Left lung (tissue), 10 donors: ENCODE measurements around the gene NDRG4. TPM values are rescaled to one million over a fixed set of nuclear protein-coding genes. Genes with fewer than 3 reads are reported as not detected.

Experiments
- ATAC-seq: fragments of 200-7000 bp; cut with Tn5 transposase; one replicate; pipeline ENCODE4 v1.9.1; 2020; ENCODE audit warnings: moderate library complexity
- DNase-seq, 4 donors: peaks; one replicate each; pipeline ENCODE4 v3.0.0-alpha.2; 2013 to 2020
- H3K27ac ChIP-seq, 2 donors: fragments of 200-600 bp; sonication (generic) in 1 of 2; one replicate each; pipeline versions ENCODE4 v1.5.0 to v1.8.0; 2020 to 2021
- H3K27me3 ChIP-seq, 2 donors: fragments of 200-600 bp; sonication (generic) in 1 of 2; one replicate each; pipeline versions ENCODE4 v1.5.0 to v1.8.0; 2020 to 2021
- H3K36me3 ChIP-seq, 2 donors: fragments of 200-600 bp; sonication (generic) in 1 of 2; one replicate each; pipeline versions ENCODE4 v1.5.0 to v1.8.0; 2020 to 2021
- H3K4me1 ChIP-seq, 2 donors: fragments of 200-600 bp; one replicate each; pipeline ENCODE4 v1.8.0; 2021
- H3K4me3 ChIP-seq, 2 donors: fragments of 200-600 bp; sonication (generic) in 1 of 2; one replicate each; pipeline versions ENCODE4 v1.5.0 to v1.8.0; 2020 to 2021; ENCODE audit warnings: mild to moderate bottlenecking in 1 of 2
- H3K9me3 ChIP-seq, 2 donors: fragments of 200-600 bp; sonication (generic) in 1 of 2; one replicate each; pipeline versions ENCODE4 v1.5.0 to v1.8.0; 2020 to 2021
- intact Hi-C, 2 donors: fragments of 100-400 bp; cut with DNase I; formaldehyde crosslinking; loops; one replicate each; pipeline versions ENCODE4 v1.11.2 to v1.14.2; 2022
- polyA plus RNA-seq, 6 donors: library from polyadenylated mRNA; unstranded; fragments of 120-200 nt; gene quantifications; one replicate each; pipeline ENCODE4 v1.2.1, GENCODE V29; 2013; ENCODE audit not compliant: insufficient read length in 6 of 6
- total RNA-seq, 2 donors: library from RNA; stranded (reverse); fragmentation: NEBNext Ultra II Directional; extraction: Animal tissue kit (Norgen Biotek cat#: 25700); gene quantifications; one replicate each; pipeline ENCODE4 v1.2.1, GENCODE V29; 2021
- TF ChIP-seq, protein P1 (sequence below), 2 donors: fragments of 200-600 bp; sonication (generic) in 1 of 2; IDR thresholded peaks; one replicate each; pipeline versions ENCODE4 v1.5.0 to v1.8.0; 2021; ENCODE audit warnings: antibody characterized with exemption in 2 of 2
- donor health status: DM: no; HTN: yes; CAD: no.
- donor health status: DM: no; HTN: no; CAD: no.

NDRG4 gene
- total and polyA plus RNA-seq, 8 donors: 10.0 to 16.3 (median 13.1) TPM

DNA sequence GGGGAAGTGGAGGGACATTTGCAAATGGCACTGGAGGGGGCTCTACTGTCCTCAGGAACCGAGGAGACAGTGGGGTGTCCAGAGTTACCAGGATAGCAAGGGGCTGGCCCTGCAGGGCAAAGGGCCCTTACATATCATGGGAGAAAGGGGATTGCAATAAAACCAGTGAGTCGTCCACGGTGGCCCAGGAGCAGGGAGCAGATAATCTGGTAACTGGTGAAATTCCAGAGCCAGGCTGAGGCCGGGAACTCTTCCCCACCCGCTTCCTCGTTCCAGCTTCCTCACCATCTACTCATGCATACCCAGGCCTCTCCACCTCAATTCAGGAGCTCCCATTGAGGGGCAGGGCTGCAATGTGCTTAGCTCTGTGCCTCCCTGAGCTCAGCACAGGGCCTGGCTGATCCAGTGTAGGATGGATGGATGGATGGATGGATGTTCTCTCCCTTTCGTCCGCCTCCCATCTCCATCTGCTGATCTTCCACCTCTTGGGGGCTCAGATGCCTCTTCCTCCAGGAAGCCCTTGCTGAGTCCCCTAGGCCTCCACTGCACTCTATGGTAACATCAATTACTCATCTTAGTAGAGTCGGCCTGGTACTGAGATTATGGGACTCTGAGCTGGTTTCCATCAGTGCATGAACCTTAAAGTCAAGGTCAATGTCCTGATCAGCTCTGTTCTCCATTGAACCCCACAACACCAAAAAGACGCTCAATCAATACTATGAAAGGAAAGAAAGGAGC, 41.2 kb upstream of the NDRG4 start:
- Histone ChIP-seq H3K9me3 (no peaks in the 10 kb centered on the region), H3K27ac (no peak overlapping the region), H3K4me1 (peaks cover 3 to 9% of the 10 kb centered on the region in 2 donors), H3K36me3 (no peaks in the 10 kb centered on the region), H3K27me3 (peaks cover 14 to 34% of the 10 kb centered on the region in 2 donors), H3K4me3 (no peak overlapping the region)
- intact Hi-C loops: no loop called here
- no peak for ATAC-seq
- DNase-seq: no peak
- TF ChIP-seq, protein P1, sequence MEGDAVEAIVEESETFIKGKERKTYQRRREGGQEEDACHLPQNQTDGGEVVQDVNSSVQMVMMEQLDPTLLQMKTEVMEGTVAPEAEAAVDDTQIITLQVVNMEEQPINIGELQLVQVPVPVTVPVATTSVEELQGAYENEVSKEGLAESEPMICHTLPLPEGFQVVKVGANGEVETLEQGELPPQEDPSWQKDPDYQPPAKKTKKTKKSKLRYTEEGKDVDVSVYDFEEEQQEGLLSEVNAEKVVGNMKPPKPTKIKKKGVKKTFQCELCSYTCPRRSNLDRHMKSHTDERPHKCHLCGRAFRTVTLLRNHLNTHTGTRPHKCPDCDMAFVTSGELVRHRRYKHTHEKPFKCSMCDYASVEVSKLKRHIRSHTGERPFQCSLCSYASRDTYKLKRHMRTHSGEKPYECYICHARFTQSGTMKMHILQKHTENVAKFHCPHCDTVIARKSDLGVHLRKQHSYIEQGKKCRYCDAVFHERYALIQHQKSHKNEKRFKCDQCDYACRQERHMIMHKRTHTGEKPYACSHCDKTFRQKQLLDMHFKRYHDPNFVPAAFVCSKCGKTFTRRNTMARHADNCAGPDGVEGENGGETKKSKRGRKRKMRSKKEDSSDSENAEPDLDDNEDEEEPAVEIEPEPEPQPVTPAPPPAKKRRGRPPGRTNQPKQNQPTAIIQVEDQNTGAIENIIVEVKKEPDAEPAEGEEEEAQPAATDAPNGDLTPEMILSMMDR (IDR thresholded peaks at IDR 0.05): no peak

DNA sequence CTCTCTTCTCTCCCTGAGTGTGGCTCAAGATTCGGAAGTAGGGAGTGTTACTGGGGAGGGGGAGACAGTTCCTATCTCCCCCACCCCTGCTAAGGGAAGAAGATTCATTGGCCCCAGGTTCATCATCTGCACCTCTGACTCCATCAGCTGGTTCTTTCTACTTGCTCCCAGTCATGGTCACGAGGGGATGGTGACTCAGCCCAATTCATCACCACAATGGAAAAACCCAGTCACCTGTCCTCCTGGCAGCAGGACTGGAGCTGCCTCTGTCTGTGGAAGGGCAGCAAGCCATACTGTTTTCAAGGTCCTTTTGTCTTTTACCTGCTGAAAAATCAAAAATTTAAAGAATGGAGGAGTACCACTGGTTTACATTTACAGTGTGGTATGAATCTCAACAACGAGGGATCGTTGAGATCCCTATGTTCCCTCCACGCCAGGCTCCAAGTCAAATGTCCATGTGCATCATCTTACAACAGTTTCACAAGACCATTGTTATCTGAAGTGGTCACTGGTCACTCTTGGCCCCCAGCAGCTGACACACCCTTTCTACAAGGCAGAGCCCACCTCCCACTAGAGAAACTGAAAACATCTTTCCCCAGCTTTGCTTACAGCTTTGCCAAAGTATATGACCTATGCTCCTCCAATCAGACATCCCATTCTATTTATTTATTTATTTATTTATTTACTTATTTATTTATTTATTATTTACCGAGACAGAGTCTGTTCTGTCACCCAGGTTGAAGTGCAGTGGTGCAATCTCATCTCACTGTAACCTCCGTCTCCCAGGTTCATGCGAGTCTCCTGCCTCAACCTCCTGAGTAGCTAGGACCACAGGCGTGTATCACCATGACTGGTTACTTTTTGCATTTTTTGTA, 40.4 kb upstream of the NDRG4 start:
- H3K4me1 ChIP-seq: peaks cover 7 to 17% of the 10 kb centered on the region in 2 donors
- TF ChIP-seq, protein P1 (IDR thresholded peaks at IDR 0.05): no peak
- H3K36me3 ChIP-seq: no peaks in the 10 kb centered on the region
- H3K9me3 ChIP-seq: no peaks in the 10 kb centered on the region
- no peak for DNase-seq
- no peak overlapping the region for H3K4me3 ChIP-seq
- peaks cover 22 to 42% of the 10 kb centered on the region in 2 donors for H3K27me3 ChIP-seq
- no peak overlapping the region for H3K27ac ChIP-seq
- intact Hi-C loops: no loop called here
- ATAC-seq: peak; percentile 23

DNA sequence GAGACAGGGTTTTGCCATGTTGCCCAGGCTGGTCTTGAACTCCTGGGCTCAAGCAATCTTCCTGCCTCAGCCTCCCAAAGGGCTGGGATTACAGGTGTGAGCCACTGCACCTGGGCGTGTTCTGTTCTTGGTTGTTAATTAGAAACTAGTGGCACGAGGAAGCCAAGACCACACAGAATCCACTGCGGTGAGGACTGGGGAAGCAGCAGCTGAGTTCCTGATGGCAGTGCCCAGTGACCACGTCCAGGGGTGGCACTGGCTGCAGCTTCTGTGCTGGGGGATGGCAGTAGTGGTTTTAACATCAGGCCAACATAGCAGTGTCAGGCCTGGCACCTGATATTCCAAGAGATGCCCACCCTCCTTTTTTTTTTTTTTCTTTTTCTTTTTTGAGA, 39.7 kb upstream of the NDRG4 start:
- TF ChIP-seq, protein P1 (IDR thresholded peaks at IDR 0.05): no peak
- peaks cover 28 to 48% of the 10 kb centered on the region in 2 donors for H3K27me3 ChIP-seq
- no peak overlapping the region for H3K4me3 ChIP-seq
- no peak overlapping the region for H3K27ac ChIP-seq
- no peaks in the 10 kb centered on the region for H3K36me3 ChIP-seq
- H3K9me3 ChIP-seq: no peaks in the 10 kb centered on the region
- peaks cover 7 to 19% of the 10 kb centered on the region in 2 donors for H3K4me1 ChIP-seq
- DNase-seq: no peak
- intact Hi-C loops: no loop called here
- ATAC-seq: no peak

DNA sequence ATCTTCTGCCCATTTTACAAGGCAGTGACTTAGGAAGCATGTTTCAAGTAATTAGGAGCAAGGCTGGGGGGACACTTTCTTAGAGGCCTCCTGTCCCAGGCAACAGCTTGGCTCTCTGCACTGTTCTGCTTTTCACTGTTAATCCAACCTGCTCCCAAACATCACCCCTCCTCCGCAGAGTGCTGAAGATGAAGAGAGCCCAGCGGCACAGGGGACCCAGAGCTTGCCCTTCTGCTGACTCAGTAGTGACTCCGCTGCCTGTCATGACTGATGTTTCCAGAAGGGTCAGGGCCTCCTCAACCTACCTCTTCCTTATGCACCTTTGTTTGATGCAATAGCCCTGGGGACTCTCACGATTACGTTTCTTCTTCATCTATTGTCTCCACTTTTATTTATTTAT, 38.9 kb upstream of the NDRG4 start:
- TF ChIP-seq, protein P1 (IDR thresholded peaks at IDR 0.05): no peak
- Histone ChIP-seq H3K9me3 (no peaks in the 10 kb centered on the region), H3K4me1 (peaks cover 7 to 19% of the 10 kb centered on the region in 2 donors), H3K27ac (no peak overlapping the region), H3K36me3 (no peaks in the 10 kb centered on the region), H3K27me3 (peaks cover 36 to 57% of the 10 kb centered on the region in 2 donors), H3K4me3 (no peak overlapping the region)
- intact Hi-C loops: no loop called here
- no peak for ATAC-seq
- no peak for DNase-seq

DNA sequence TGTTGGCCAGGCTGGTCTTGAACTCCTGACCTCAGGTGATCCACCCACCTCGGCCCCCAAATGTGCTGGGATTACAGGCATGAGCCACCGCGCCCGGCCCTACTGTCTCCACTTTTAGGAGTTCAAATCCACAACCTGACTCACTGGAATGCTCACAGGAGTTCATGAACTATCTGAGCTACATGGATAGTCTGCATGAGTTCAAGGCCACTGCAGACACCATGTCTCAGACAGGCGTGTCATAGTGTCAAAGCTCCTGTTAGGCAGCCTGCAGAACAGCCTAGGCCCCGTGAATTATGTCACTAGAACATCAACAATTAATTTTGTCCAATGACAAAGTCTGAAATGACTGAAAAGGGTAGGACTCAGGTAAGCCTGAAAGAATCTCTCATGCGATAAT, 38.3 kb upstream of the NDRG4 start:
- Histone ChIP-seq H3K27me3 (peaks cover 41 to 63% of the 10 kb centered on the region in 2 donors), H3K27ac (no peak overlapping the region)
- intact Hi-C loops: no loop called here

More for the DNA sequence above, 38.3 kb upstream of the NDRG4 start:
- DNase-seq (no peak), ATAC-seq (no peak)
- Histone ChIP-seq H3K4me1 (peaks cover 7 to 19% of the 10 kb centered on the region in 2 donors), H3K9me3 (no peaks in the 10 kb centered on the region), H3K36me3 (no peaks in the 10 kb centered on the region), H3K4me3 (no peak overlapping the region)
- TF ChIP-seq, protein P1 (IDR thresholded peaks at IDR 0.05): no peak
